Lower lobe of right lung (tissue), 2 donors: ENCODE data around the gene PDE11A. TPM values are rescaled to one million over a fixed set of nuclear protein-coding genes. Genes with fewer than 3 reads are reported as not detected.

Experiments
- ATAC-seq, 2 donors: fragments of 200-7000 bp; cut with Tn5 transposase; one replicate each; pipeline ENCODE4 v1.9.1; 2020 to 2022; ENCODE audit warnings: mild to moderate bottlenecking in 2 of 2, moderate library complexity in 2 of 2
- DNase-seq: peaks from one replicate; pipeline ENCODE4 v3.0.0-alpha.2; 2020
- H3K27ac ChIP-seq: fragments of 200-600 bp; one replicate; pipeline ENCODE4 v1.8.0; 2022
- H3K27me3 ChIP-seq: fragments of 200-600 bp; one replicate; pipeline ENCODE4 v1.8.0; 2022; ENCODE audit warnings: low read depth
- H3K36me3 ChIP-seq: fragments of 200-600 bp; one replicate; pipeline ENCODE4 v1.8.0; 2022; ENCODE audit warnings: mild to moderate bottlenecking
- H3K4me1 ChIP-seq: fragments of 200-600 bp; one replicate; pipeline ENCODE4 v1.8.0; 2022
- H3K4me3 ChIP-seq: fragments of 200-600 bp; one replicate; pipeline ENCODE4 v1.8.0; 2022; ENCODE audit warnings: mild to moderate bottlenecking
- H3K9me3 ChIP-seq: fragments of 200-600 bp; one replicate; pipeline ENCODE4 v1.8.0; 2022
- CTCF ChIP-seq: fragments of 200-600 bp; IDR thresholded peaks from one replicate; pipeline ENCODE4 v1.8.0; 2022; ENCODE audit warnings: antibody characterized with exemption, mild to moderate bottlenecking
- intact Hi-C: fragments of 100-400 bp; cut with DNase I; formaldehyde crosslinking; loops from one replicate; pipeline ENCODE4 v1.11.0; 2022
- total RNA-seq: library from RNA; stranded (reverse); fragmentation: NEBNext Ultra II Directional; extraction: Animal tissue kit (Norgen Biotek cat#: 25700); gene quantifications from one replicate; pipeline ENCODE4 v1.2.1, GENCODE V29; 2021
- donor health status: DM: no; HTN: yes; CAD: no; lungs with severe emphysema.

The PDE11A gene
- total RNA-seq, 1 donor from 2014 or later, result 0.27 TPM

- intact Hi-C loops, result no loop called here
- H3K36me3 ChIP-seq, result no peaks in the 10 kb centered on the region
- DNase-seq, result no peak
- H3K27ac ChIP-seq, result no peak overlapping the region
- no peak for ATAC-seq
- H3K4me1 ChIP-seq, result no peaks in the 10 kb centered on the region
- no peaks in the 10 kb centered on the region for H3K27me3 ChIP-seq
- H3K9me3 ChIP-seq, result no peaks in the 10 kb centered on the region
- no peak overlapping the region for H3K4me3 ChIP-seq
- TF ChIP-seq CTCF, result no peak
These were observed 33.5 kb upstream of the PDE11A start for GRCh38 chr2:178106053-178106452.

- intact Hi-C loops, result no loop called here
These were observed 33.0 kb upstream of the PDE11A start for GRCh38 chr2:178105566-178105965.

DNA sequence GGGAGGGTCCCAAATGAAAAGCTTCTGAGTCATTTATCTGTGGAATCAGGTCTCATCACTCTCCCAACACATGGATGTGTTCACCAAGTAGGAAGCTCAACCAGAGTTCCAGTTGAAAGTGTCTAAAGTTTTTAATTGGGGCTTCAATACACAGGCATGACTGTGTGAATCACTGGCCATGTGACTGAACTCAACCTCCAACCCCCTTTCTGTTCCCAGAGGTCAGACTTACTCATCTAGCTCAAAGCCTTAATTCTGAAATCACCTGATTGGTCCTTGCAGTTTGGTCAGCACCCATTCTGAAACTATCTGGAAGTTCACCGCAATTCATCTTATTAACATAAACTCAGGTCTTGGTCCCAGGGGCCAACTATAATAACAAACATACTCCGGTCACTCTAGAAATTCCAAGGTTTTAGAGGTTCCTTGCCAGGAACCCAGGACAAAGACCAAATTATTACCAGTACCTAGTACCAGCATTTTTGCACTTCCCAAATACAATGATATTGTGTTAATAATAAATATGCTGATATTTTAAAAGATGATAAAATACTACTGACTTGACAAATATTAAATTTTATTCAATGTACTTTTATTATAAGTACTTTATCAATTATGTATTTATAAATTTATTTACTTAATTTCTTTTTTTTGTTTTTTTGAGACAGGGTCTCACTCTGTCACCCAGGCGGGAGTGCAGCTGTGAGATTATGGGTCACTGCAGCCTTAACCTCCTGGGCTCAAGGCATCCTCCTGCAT lies 28.9 kb upstream of the PDE11A start:
- H3K4me1 ChIP-seq, result no peaks in the 10 kb centered on the region
- H3K36me3 ChIP-seq, result no peaks in the 10 kb centered on the region
- intact Hi-C loops, result no loop called here
- H3K4me3 ChIP-seq, result no peak overlapping the region
- ATAC-seq, result no peak
- DNase-seq, result no peak
- no peak for TF ChIP-seq CTCF
- no peak overlapping the region for H3K27ac ChIP-seq
- no peaks in the 10 kb centered on the region for H3K9me3 ChIP-seq
- no peaks in the 10 kb centered on the region for H3K27me3 ChIP-seq

More at GRCh38 chr2:178105566-178105965, 33.0 kb upstream of the PDE11A start:
- H3K4me3 ChIP-seq, result no peak overlapping the region
- H3K27me3 ChIP-seq, result no peaks in the 10 kb centered on the region
- no peaks in the 10 kb centered on the region for H3K9me3 ChIP-seq
- no peak overlapping the region for H3K27ac ChIP-seq
- DNase-seq (no peak), ATAC-seq (no peak)
- no peak for TF ChIP-seq CTCF
- H3K36me3 ChIP-seq, result no peaks in the 10 kb centered on the region
- no peaks in the 10 kb centered on the region for H3K4me1 ChIP-seq

- intact Hi-C loops, result no loop called here
- Histone ChIP-seq H3K27ac (no peak overlapping the region), H3K9me3 (no peaks in the 10 kb centered on the region), H3K27me3 (no peaks in the 10 kb centered on the region), H3K4me3 (no peak overlapping the region), H3K4me1 (no peaks in the 10 kb centered on the region), H3K36me3 (no peaks in the 10 kb centered on the region)
- no peak for TF ChIP-seq CTCF
- ATAC-seq (no peak), DNase-seq (no peak)
These were observed 20.9 kb upstream of the PDE11A start for GRCh38 chr2:178093471-178093870.

DNA sequence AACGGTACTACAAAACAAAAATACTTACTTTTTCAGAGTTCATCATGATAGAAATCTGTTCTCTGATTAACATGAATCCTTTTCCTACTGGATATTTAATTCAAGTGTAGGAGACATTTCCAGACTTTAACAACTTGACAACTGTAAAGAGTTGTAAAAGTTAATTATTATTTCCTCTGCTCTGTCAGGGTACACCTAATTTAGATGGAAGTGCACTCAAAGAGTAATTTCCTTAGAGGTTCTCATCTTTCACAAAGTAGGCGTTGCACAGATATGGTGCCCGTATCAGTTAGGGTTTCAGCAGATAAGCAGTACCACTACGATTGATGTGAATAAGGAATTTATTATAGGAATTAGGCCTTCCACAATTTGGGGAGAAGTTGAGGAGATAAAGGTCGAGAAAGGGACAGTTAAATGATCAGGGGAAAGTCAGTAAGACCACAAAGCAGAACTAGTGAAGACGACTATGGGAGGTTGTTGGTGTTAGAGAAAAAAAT lies 16.2 kb upstream of the PDE11A start:
- H3K27ac ChIP-seq, result no peak overlapping the region
- no peaks in the 10 kb centered on the region for H3K4me1 ChIP-seq
- no peaks in the 10 kb centered on the region for H3K9me3 ChIP-seq
- H3K36me3 ChIP-seq, result no peaks in the 10 kb centered on the region
- DNase-seq (no peak), ATAC-seq (no peak)
- TF ChIP-seq CTCF, result no peak
- H3K27me3 ChIP-seq, result no peaks in the 10 kb centered on the region
- intact Hi-C loops, result no loop called here
- H3K4me3 ChIP-seq, result no peak overlapping the region
